ENCODE measurements around the gene LPAR3. TPM values are rescaled to one million over a fixed set of nuclear protein-coding genes. Genes with fewer than 3 reads are reported as not detected.

The LPAR3 gene
- total and polyA plus RNA-seq, 2 of the 4 experiments (the other 2 are of a cell fraction) = 0.09 to 0.18 TPM

- ChIA-PET POLR2A (ENCODE audit: unreplicated experiment) (interaction anchor here (0.5 kb wide), 1 partner anchor 802 kb away, joined by 3 read pairs; no protein-coding TSS in a partner anchor), CTCF (interaction anchor here (1.5 kb wide), 1 partner anchor 147 kb away, joined by 3 read pairs; no protein-coding TSS in a partner anchor)
- no peak overlapping the region for H4K5ac ChIP-seq (ENCODE audit: low read depth, low read length)
- H3K79me1 ChIP-seq (ENCODE audit: low read depth in 1 of 2, low read length in 2 of 2) = no peaks in the 10 kb centered on the region
- H3K9me1 ChIP-seq (ENCODE audit: insufficient read depth, low read length) = no peaks in the 10 kb centered on the region; the same call in 1 of the 2 replicates
- H2BK120ac ChIP-seq (ENCODE audit: low read depth, low read length) = no peak overlapping the region
- H3K14ac ChIP-seq (replicated peaks; ENCODE audit: low read depth, low read length) = no peak overlapping the region
- no peak overlapping the region for H2AK9ac ChIP-seq (replicated peaks; ENCODE audit: low read depth, low read length, poor library complexity)
- no TSS peak for BruUV-seq (replicated peaks)
- no peaks in the 10 kb centered on the region for H3K9me3 ChIP-seq (ENCODE audit: control insufficient read depth, insufficient read depth, low read length)
- no peak overlapping the region for H2AK5ac ChIP-seq (ENCODE audit: low read depth, low read length)
- no peak overlapping the region for H3K4me3 ChIP-seq (ENCODE audit: insufficient read depth, low read depth, low read length)
- H4K20me1 ChIP-seq (ENCODE audit: insufficient read depth, low read length) = no peaks in the 10 kb centered on the region
- DNase-seq (no peak), ATAC-seq (ENCODE audit: low read depth) (no peak)
- no peak overlapping the region for H4K8ac ChIP-seq (ENCODE audit: low read depth in 2 of 2, low read length in 2 of 2)
- dilution Hi-C loops (cut with HindIII; ENCODE audit: low sequenced_read_pairs, unreplicated experiment) (no loop called here), intact Hi-C loops (cut with micrococcal nuclease) (no loop called here), in situ Hi-C loops (cut with MboI; ENCODE audit: low sequenced_read_pairs) (no loop called here)
- no peak overlapping the region for H2BK5ac ChIP-seq (ENCODE audit: low read depth, low read length, poor library complexity, severe bottlenecking)
- H2BK15ac ChIP-seq (ENCODE audit: low read depth, low read length) = no peak overlapping the region
- H3K18ac ChIP-seq (ENCODE audit: low read depth, low read length) = no peak overlapping the region
- H3K4me1 ChIP-seq (ENCODE audit: control insufficient read depth, insufficient read depth, low read length) = no peaks in the 10 kb centered on the region
- no peak overlapping the region for H3K23ac ChIP-seq (ENCODE audit: low read depth, low read length)
- H3K27ac ChIP-seq (ENCODE audit: insufficient read depth, low read length) = no peak overlapping the region
- H3K27me3 ChIP-seq (ENCODE audit: control insufficient read depth, insufficient read depth, low read length) = peaks cover 29% of the 10 kb centered on the region
- no peak overlapping the region for H4K91ac ChIP-seq (ENCODE audit: insufficient read depth, low read depth, low read length)
- H2AFZ ChIP-seq (replicated peaks; ENCODE audit: low read length, poor library complexity) = no peak overlapping the region
- TF ChIP-seq ELK1 (IDR thresholded peaks at IDR 0.05; ENCODE audit: borderline replicate concordance, low read depth, low read length) (no peak), RAD21 (IDR thresholded peaks at IDR 0.05; ENCODE audit: low read length) (no peak), BHLHE40 (IDR thresholded peaks at IDR 0.05; ENCODE audit: low read depth, low read length) (no peak), MAFK (IDR thresholded peaks at IDR 0.05; ENCODE audit: low read depth, low read length) (no peak), CHD1 (IDR thresholded peaks at IDR 0.05; ENCODE audit: low read depth, low read length) (no peak), POLR2A (IDR thresholded peaks at IDR 0.05; ENCODE audit: low read depth, low read length) (no peak), SMC3 (IDR thresholded peaks at IDR 0.05; ENCODE audit: low read depth, low read length) (no peak), FOS (IDR thresholded peaks at IDR 0.05; ENCODE audit: low read depth, low read length) (no peak), CTCF (conservative IDR thresholded peaks at IDR 0.05; ENCODE audit: low read depth, low read length) (no peak), CEBPB (IDR thresholded peaks at IDR 0.05; ENCODE audit: low read depth, low read length) (no peak), RFX5 (IDR thresholded peaks at IDR 0.05; ENCODE audit: low read depth, low read length) (no peak), MAZ (IDR thresholded peaks at IDR 0.05; ENCODE audit: borderline replicate concordance, low read depth, low read length) (no peak)
- H2BK20ac ChIP-seq (ENCODE audit: low read depth, low read length) = no peak overlapping the region
- H3K4ac ChIP-seq (ENCODE audit: low read depth, low read length) = no peak overlapping the region
- H3K56ac ChIP-seq (ENCODE audit: extremely low read depth, insufficient read depth, low read length) = no peak overlapping the region
- no peak overlapping the region for H3K4me2 ChIP-seq (ENCODE audit: low read depth, low read length)
- 80% methylated on average over 1 of the region's 4 CpGs; no CpG with 5 or more reads in 1 of the 2 experiments for WGBS, 2 experiments (ENCODE audit: extremely low coverage in 2 of 2, insufficient read length in 1 of 2)
- no peaks in the 10 kb centered on the region for H3K36me3 ChIP-seq (ENCODE audit: control insufficient read depth, insufficient read depth, low read length)
- no peak overlapping the region for H3K9ac ChIP-seq (ENCODE audit: low read depth, low read length)
These were observed 26.5 kb upstream of the LPAR3 start for GRCh38 chr1:84919461-84919970.

Measured in IMR-90 (cell line).